Smooth muscle cell (in vitro differentiated cells): ENCODE data around the gene EEF2K. TPM values are rescaled to one million over a fixed set of nuclear protein-coding genes. Genes with fewer than 3 reads are reported as not detected.
"Not testable (repeated sequence)": the region's sequence is repeated elsewhere in the genome, so short reads cannot be mapped to it uniquely, and the experiment has no call there.

Experiments used
- DNase-seq: peaks from one replicate; lab custom pipeline; 2025; ENCODE audit not compliant: unreplicated experiment; lab: John Stamatoyannopoulos, UW
- H2AFZ ChIP-seq: fragments of 200-600 bp; sonication (generic); 2 replicates; pipeline ENCODE4 v1.6.0; 2016; ENCODE audit warnings: antibody characterized with exemption, low read depth, mild to moderate bottlenecking
- H3F3A ChIP-seq: fragments of 200-600 bp; sonication (generic); 2 replicates; pipeline ENCODE4 v1.6.0; 2017; ENCODE audit warnings: antibody characterized with exemption, low read depth
- H3K27ac ChIP-seq: fragments of 200-600 bp; sonication (generic); 2 replicates; pipeline ENCODE4 v1.5.1; 2016; ENCODE audit warnings: low read depth, mild to moderate bottlenecking
- H3K27me3 ChIP-seq: fragments of 200-600 bp; sonication (generic); 2 replicates; pipeline ENCODE4 v1.6.1; 2016; ENCODE audit warnings: low read depth, mild to moderate bottlenecking
- H3K36me3 ChIP-seq: fragments of 200-600 bp; sonication (generic); 2 replicates; pipeline ENCODE4 v1.5.1; 2016; ENCODE audit warnings: low read depth
- H3K4me1 ChIP-seq: fragments of 200-600 bp; sonication (generic); 2 replicates; pipeline ENCODE4 v1.5.1; 2016; ENCODE audit warnings: low read depth
- H3K4me2 ChIP-seq: fragments of 200-600 bp; sonication (generic); 2 replicates; pipeline ENCODE4 v1.6.0; 2016; ENCODE audit warnings: mild to moderate bottlenecking
- H3K4me3 ChIP-seq: fragments of 200-600 bp; sonication (generic); 2 replicates; pipeline ENCODE4 v1.5.1; 2016; ENCODE audit warnings: mild to moderate bottlenecking
- H3K79me2 ChIP-seq: fragments of 200-600 bp; sonication (generic); 2 replicates; pipeline ENCODE4 v1.6.0; 2016; ENCODE audit warnings: low read depth, mild to moderate bottlenecking
- H3K9ac ChIP-seq: fragments of 200-600 bp; sonication (generic); 2 replicates; pipeline ENCODE4 v1.6.0; 2016; ENCODE audit warnings: low read depth
- H3K9me3 ChIP-seq: fragments of 200-600 bp; sonication (generic); replicated peaks from 2 replicates; pipeline ENCODE4 v1.5.1; 2016; ENCODE audit warnings: low read depth
- H4K20me1 ChIP-seq: fragments of 200-600 bp; sonication (generic); 2 replicates; pipeline ENCODE4 v1.6.0; 2016; ENCODE audit warnings: low read depth
- WGBS: methylation state at CpG from one replicate; pipeline ENCODE4 v1.1.7; 2016; ENCODE audit warnings: low lambda C conversion rate; 5-methylcytosine and 5-hydroxymethylcytosine counted together
- polyA plus RNA-seq: library from polyadenylated mRNA; unstranded; fragments of >200 nt; fragmentation: Nextera tagmentation; extraction: Ambion mirVana; gene quantifications from 2 replicates; pipeline ENCODE4 v1.2.1, GENCODE V29; 2016
- total RNA-seq: library from RNA; depleted of rRNA; stranded (reverse); fragments of >200 nt; gene quantifications from 2 replicates; pipeline ENCODE4 v1.2.3, GENCODE V29; 2014
- TF ChIP-seq, protein P1 (sequence below): fragments of 200-600 bp; sonication (generic); IDR thresholded peaks from 2 replicates; pipeline ENCODE4 v1.5.1; 2017; ENCODE audit warnings: borderline replicate concordance, mild to moderate bottlenecking, antibody characterized with exemption; ENCODE audit not compliant: insufficient read depth, poor library complexity, severe bottlenecking

EEF2K gene
- total and polyA plus RNA-seq, 2 experiments from 2014 or later: 8.7 to 12.8 TPM

DNA sequence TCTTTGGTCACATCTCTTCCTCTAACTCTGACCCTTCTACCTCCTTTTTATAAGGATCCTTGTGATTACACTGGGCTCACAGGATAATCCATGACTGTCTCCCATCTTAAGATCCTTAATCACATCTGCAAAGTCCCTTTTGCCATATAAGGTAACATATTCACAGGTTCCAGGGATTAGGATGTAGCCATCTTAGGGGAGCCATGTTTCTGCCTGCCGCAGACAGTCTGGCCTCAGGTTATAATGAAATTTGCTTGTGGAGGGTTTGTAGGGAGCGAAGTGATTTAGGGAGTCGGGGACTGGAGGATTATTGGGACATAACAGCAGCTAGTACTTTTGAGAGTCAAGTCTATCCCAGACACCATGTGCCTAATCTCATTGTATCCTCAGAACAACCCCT, 7.7 kb downstream of the EEF2K start:
- WGBS: 87% methylated on average over 3 of the region's 3 CpGs
- Histone ChIP-seq H2AFZ (no peak overlapping the region), H3K36me3 (no peaks in the 10 kb centered on the region), H3F3A (no peaks in the 10 kb centered on the region), H3K9ac (no peak overlapping the region), H3K4me2 (no peak overlapping the region), H4K20me1 (peaks cover 98% of the 10 kb centered on the region), H3K4me1 (no peaks in the 10 kb centered on the region), H3K79me2 (peaks cover 57% of the 10 kb centered on the region), H3K9me3 (no peaks in the 10 kb centered on the region), H3K27me3 (no peaks in the 10 kb centered on the region), H3K27ac (no peak overlapping the region), H3K4me3 (no peak overlapping the region)
- TF ChIP-seq, protein P1, sequence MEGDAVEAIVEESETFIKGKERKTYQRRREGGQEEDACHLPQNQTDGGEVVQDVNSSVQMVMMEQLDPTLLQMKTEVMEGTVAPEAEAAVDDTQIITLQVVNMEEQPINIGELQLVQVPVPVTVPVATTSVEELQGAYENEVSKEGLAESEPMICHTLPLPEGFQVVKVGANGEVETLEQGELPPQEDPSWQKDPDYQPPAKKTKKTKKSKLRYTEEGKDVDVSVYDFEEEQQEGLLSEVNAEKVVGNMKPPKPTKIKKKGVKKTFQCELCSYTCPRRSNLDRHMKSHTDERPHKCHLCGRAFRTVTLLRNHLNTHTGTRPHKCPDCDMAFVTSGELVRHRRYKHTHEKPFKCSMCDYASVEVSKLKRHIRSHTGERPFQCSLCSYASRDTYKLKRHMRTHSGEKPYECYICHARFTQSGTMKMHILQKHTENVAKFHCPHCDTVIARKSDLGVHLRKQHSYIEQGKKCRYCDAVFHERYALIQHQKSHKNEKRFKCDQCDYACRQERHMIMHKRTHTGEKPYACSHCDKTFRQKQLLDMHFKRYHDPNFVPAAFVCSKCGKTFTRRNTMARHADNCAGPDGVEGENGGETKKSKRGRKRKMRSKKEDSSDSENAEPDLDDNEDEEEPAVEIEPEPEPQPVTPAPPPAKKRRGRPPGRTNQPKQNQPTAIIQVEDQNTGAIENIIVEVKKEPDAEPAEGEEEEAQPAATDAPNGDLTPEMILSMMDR: no peak
- DNase-seq: no peak

DNA sequence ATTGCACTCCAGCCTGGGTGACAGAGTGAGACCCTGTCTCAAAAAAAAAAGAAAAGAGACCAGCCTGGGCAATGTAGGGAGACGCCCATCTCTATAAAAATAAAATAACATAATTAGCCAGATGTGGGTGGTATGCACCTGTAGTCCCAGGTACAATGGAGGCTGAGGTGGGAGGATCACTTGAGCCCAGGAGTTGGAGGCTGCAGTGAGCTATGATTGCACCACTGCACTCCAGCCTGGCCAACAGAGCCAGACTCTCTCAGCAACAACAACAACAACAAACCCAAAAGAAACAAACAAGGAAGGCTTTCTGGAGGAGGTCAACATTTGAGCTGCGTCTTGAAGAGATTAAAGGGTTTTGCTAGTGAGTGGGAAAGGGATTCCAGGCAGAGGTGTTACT, 8.3 kb downstream of the EEF2K start:
- no peak overlapping the region for H3K4me3 ChIP-seq
- 85% methylated on average over 2 of the region's 2 CpGs for WGBS
- peaks cover 56% of the 10 kb centered on the region for H3K79me2 ChIP-seq
- H3K9ac ChIP-seq: no peak overlapping the region
- H3K9me3 ChIP-seq: no peaks in the 10 kb centered on the region
- H3F3A ChIP-seq: no peaks in the 10 kb centered on the region
- H3K4me2 ChIP-seq: no peak overlapping the region
- H4K20me1 ChIP-seq: peaks cover 98% of the 10 kb centered on the region
- no peak overlapping the region for H2AFZ ChIP-seq
- TF ChIP-seq, protein P1: no peak
- no peaks in the 10 kb centered on the region for H3K4me1 ChIP-seq
- DNase-seq: no peak
- H3K27me3 ChIP-seq: no peaks in the 10 kb centered on the region
- no peaks in the 10 kb centered on the region for H3K36me3 ChIP-seq
- H3K27ac ChIP-seq: no peak overlapping the region

DNA sequence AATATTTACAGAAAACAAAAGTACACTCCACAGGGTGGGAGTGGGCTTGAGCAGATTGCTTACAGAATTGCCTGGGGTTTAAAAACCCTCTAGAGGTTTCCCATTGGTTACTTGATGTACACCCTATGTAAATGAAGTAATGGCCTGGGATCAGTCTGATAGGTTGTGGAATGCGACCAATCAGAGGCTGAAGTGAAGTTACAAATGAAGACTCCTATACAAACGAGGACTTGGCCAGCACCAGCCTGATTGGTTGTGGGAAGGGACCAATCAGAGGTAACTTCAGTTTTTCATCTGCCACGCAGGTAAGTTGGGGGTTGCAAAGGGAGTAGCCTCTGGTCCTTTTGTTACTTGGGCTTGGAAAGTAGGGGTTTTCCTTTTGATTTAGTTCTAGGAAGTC, 8.8 kb downstream of the EEF2K start:
- no peaks in the 10 kb centered on the region for H3K27me3 ChIP-seq
- H3K4me2 ChIP-seq: no peak overlapping the region
- H3K9me3 ChIP-seq: no peaks in the 10 kb centered on the region
- no peaks in the 10 kb centered on the region for H3F3A ChIP-seq
- no peak for DNase-seq
- H3K4me3 ChIP-seq: no peak overlapping the region
- H3K4me1 ChIP-seq: no peaks in the 10 kb centered on the region
- H3K79me2 ChIP-seq: peaks cover 51% of the 10 kb centered on the region
- H3K9ac ChIP-seq: no peak overlapping the region
- no peak overlapping the region for H3K27ac ChIP-seq
- TF ChIP-seq, protein P1: no peak
- no peaks in the 10 kb centered on the region for H3K36me3 ChIP-seq
- H4K20me1 ChIP-seq: peaks cover 98% of the 10 kb centered on the region
- no peak overlapping the region for H2AFZ ChIP-seq
- WGBS: 94% methylated on average over 3 of the region's 3 CpGs

DNA sequence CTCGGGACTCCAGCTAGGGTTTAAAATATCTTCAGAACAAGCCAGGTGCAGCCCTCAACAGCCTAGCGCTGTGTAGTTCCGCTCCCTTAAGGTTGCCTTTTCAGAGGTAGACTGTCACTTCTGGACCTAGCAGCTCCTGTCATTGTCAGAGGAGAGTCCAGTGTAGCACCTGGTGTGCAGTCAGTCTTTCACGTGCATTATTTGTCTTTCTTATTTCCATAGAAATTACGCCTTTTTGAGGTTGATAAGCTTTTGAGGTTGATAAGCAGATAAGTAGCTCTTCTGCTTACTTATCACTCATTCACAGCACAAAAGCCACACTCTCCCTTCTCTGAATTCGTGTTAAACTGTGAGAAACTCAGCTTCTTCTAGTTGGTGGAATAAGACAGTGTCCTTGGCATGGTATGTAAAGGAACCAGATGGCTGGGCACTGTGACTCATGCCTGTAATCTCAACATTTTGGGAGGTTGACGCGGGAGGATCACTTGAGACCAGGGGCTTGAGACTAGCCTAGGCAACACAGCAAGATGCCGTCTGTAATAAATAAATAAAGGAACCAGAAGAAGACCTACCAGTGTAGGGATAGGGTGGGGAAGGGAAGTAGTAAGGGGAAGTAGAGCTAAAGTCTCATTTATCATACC, 10.2 kb downstream of the EEF2K start:
- Histone ChIP-seq H3K4me3 (no peak overlapping the region), H3K4me2 (peak overlapping the region; percentile 36), H3K27ac (peak overlapping the region; percentile 63), H4K20me1 (peaks cover 95% of the 10 kb centered on the region), H3K4me1 (no peaks in the 10 kb centered on the region), H3K9me3 (no peaks in the 10 kb centered on the region), H3F3A (no peaks in the 10 kb centered on the region), H3K79me2 (peaks cover 37% of the 10 kb centered on the region), H3K27me3 (no peaks in the 10 kb centered on the region), H3K9ac (no peak overlapping the region), H2AFZ (no peak overlapping the region), H3K36me3 (no peaks in the 10 kb centered on the region)
- no peak for DNase-seq
- TF ChIP-seq, protein P1: no peak
- 61% methylated on average over 9 of the region's 9 CpGs for WGBS

DNA sequence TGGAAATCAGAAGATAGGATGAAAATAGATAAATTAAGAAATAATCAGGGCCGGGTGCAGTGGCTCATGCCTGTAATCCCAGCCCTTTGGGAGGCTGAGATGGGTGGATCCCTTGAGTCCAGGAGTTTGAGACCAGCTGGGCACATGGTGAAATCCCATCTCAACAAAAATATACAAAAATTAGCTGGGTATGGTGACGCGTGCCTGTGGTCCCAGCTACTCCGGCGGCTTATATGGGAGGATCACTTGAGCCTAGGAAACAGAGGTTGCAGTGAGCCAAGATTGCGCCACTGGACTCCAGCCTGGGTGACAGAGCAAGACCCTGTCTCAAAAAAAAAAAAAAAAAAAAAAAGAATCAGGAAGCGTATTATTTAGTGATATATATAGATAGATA, 10.8 kb downstream of the EEF2K start:
- not testable (repeated sequence) for H3K36me3 ChIP-seq, H3K4me3 ChIP-seq, H3K9me3 ChIP-seq, H3K9ac ChIP-seq, H2AFZ ChIP-seq, H3K4me1 ChIP-seq, H3K27me3 ChIP-seq, H3F3A ChIP-seq, DNase-seq
- whole genome bisulfite sequencing: 72% methylated on average over 7 of the region's 7 CpGs
- Histone ChIP-seq H3K27ac (peak overlapping the region; percentile 63), H3K79me2 (peaks cover 33% of the 10 kb centered on the region), H3K4me2 (peak overlapping the region; percentile 36), H4K20me1 (peaks cover 95% of the 10 kb centered on the region)
